Prostate gland (tissue), 2 donors: Measurements from ENCODE around the gene BNC1.

Experiments
- CTCF ChIP-seq, 4 experiments: fragments of 200-600 bp in 2 of 4; fragments of 450-650 bp in 2 of 4; sonication (generic) in 2 of 4; IDR thresholded peaks; 1 replicate in 3 of 4; 2 replicates in 1 of 4; pipeline ENCODE4 v1.5.1; 2016 to 2019; ENCODE audit warnings: antibody characterized with exemption in 4 of 4, mild to moderate bottlenecking in 2 of 4, moderate library complexity in 2 of 4
- POLR2A ChIP-seq: fragments of 450-650 bp; IDR thresholded peaks from one replicate; pipeline ENCODE4 v1.6.1; 2016; ENCODE audit warnings: antibody characterized with exemption, mild to moderate bottlenecking
- POLR2AphosphoS5 ChIP-seq: sonication (generic); formaldehyde crosslinking; IDR thresholded peaks from one replicate; pipeline ENCODE4 v1.6.1; 2017; ENCODE audit warnings: antibody characterized with exemption

- no peak for TF ChIP-seq POLR2AphosphoS5
- TF ChIP-seq CTCF (IDR thresholded peaks at IDR 0.05) = no peak
- no peak for TF ChIP-seq POLR2A
These were observed 36.4 kb upstream of the BNC1 start for GRCh38 chr15:83320844-83321243.
